ENCODE results near the gene NSUN7.

DNA sequence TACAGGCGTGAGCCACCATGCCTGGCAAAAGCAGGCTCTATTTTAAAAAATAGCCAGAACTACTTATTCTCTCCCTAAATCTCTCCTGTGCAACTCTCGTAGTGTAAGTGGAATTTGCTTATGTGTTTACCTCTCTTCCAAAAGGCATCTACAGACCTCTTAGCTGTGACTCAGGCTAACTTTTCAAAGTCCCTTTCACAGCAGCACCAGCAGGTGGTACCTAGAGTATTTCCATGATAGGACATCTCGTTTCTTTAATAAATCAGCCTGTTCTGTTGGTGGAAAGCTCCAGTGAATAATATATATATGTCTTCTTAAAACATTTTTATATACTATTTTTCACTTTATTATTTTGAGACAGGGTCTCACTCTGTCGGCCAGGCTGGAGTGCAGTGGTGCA, 89.0 kb downstream of the NSUN7 start:
- TF ChIP-seq CTCF (conservative IDR thresholded peaks at IDR 0.05; ENCODE audit: low read depth, low read length) (peak; percentile 18; the same call in 1 of the 2 replicates), EZH2 (IDR thresholded peaks at IDR 0.05; ENCODE audit: low read length, unreplicated experiment) (no peak)

Measured in PC-3 (cell line).